ENCODE data around the gene PCDHGA1. TPM values are rescaled to one million over a fixed set of nuclear protein-coding genes. Genes with fewer than 3 reads are reported as not detected.
A peak's percentile ranks its signal among the peaks of the same experiment; 100 is the strongest.

PCDHGA1 gene
- total and polyA plus RNA-seq, 5 donors = 0.70 to 2.8 (median 1.8) TPM

GRCh38 chr5:141529002-141529401, 198.7 kb downstream of the PCDHGA1 start:
- Histone ChIP-seq H3K9me3 (ENCODE audit: control insufficient read depth, low read length) (no peaks in the 10 kb centered on the region), H3K27ac (ENCODE audit: low read length) (peak overlapping the region; percentile 68), H3K4me3 (ENCODE audit: low read length) (no peak overlapping the region), H3K4me1 (ENCODE audit: control insufficient read depth, insufficient read depth, low read length) (no peaks in the 10 kb centered on the region), H3K27me3 (ENCODE audit: control insufficient read depth, insufficient read depth) (no peaks in the 10 kb centered on the region)
- 59% methylated on average over 5 of the region's 5 CpGs for WGBS
- intact Hi-C loops (cut with DNase I) = loop anchor here in 3 of 4 donors (10.0 kb wide), 3 partner anchors 54 to 114 kb away; partner anchors contain the start of genes PCDHGA11 (in 2 of the 3), PCDHGA10 (in 1 of the 3), PCDHGB7 (in 1 of the 3) and PCDHGC3 (in 1 of the 3)
- ATAC-seq (peak; percentile 58 to 69), DNase-seq (peak in 2 of 3 donors; percentile 57 to 62)

GRCh38 chr5:141529873-141530272, 199.6 kb downstream of the PCDHGA1 start:
- Histone ChIP-seq H3K27ac (ENCODE audit: low read length) (no peak overlapping the region), H3K4me1 (ENCODE audit: control insufficient read depth, insufficient read depth, low read length) (no peaks in the 10 kb centered on the region), H3K9me3 (ENCODE audit: control insufficient read depth, low read length) (no peaks in the 10 kb centered on the region), H3K4me3 (ENCODE audit: low read length) (no peak overlapping the region), H3K27me3 (ENCODE audit: control insufficient read depth, insufficient read depth) (no peaks in the 10 kb centered on the region)
- intact Hi-C loops (cut with DNase I) = loop anchor here in 3 of 4 donors (10.0 kb wide), 3 partner anchors 55 to 115 kb away; partner anchors contain the start of genes PCDHGA11 (in 2 of the 3), PCDHGA10 (in 1 of the 3), PCDHGB7 (in 1 of the 3) and PCDHGC3 (in 1 of the 3)
- DNase-seq (no peak), ATAC-seq (no peak)
- 90% methylated on average over 7 of the region's 7 CpGs for WGBS

GRCh38 chr5:141532726-141533125, 202.4 kb downstream of the PCDHGA1 start:
- no peak for DNase-seq
- WGBS = 97% methylated on average over 1 of the region's 1 CpG
- intact Hi-C loops (cut with DNase I) = no loop called here
- ATAC-seq = no peak
- Histone ChIP-seq H3K9me3 (ENCODE audit: control insufficient read depth, low read length) (no peaks in the 10 kb centered on the region), H3K27me3 (ENCODE audit: control insufficient read depth, insufficient read depth) (no peaks in the 10 kb centered on the region), H3K4me3 (ENCODE audit: low read length) (no peak overlapping the region), H3K4me1 (ENCODE audit: control insufficient read depth, insufficient read depth, low read length) (no peaks in the 10 kb centered on the region), H3K27ac (ENCODE audit: low read length) (no peak overlapping the region)

GRCh38 chr5:141533897-141534296, 203.6 kb downstream of the PCDHGA1 start:
- Histone ChIP-seq H3K4me1 (ENCODE audit: control insufficient read depth, insufficient read depth, low read length) (no peaks in the 10 kb centered on the region), H3K4me3 (ENCODE audit: low read length) (no peak overlapping the region), H3K27ac (ENCODE audit: low read length) (no peak overlapping the region), H3K9me3 (ENCODE audit: control insufficient read depth, low read length) (no peaks in the 10 kb centered on the region), H3K27me3 (ENCODE audit: control insufficient read depth, insufficient read depth) (no peaks in the 10 kb centered on the region)
- DNase-seq (no peak), ATAC-seq (no peak)
- 100% methylated on average over 1 of the region's 1 CpG for WGBS
- intact Hi-C loops (cut with DNase I) = no loop called here

- H3K4me3 ChIP-seq (ENCODE audit: low read length) = no peak overlapping the region
- WGBS = 94% methylated on average over 4 of the region's 4 CpGs
These were observed 204.3 kb downstream of the PCDHGA1 start for GRCh38 chr5:141534492-141535213.

GRCh38 chr5:141543053-141543452, 212.7 kb downstream of the PCDHGA1 start:
- H3K4me3 ChIP-seq (ENCODE audit: low read length) = no peak overlapping the region
- no peaks in the 10 kb centered on the region for H3K27me3 ChIP-seq (ENCODE audit: control insufficient read depth, insufficient read depth)
- no peak for DNase-seq
- no peak for ATAC-seq
- WGBS = 89% methylated on average over 2 of the region's 2 CpGs
- peaks cover 2% of the 10 kb centered on the region for H3K9me3 ChIP-seq (ENCODE audit: control insufficient read depth, low read length)
- H3K4me1 ChIP-seq (ENCODE audit: control insufficient read depth, insufficient read depth, low read length) = no peaks in the 10 kb centered on the region
- intact Hi-C loops (cut with DNase I) = no loop called here
- H3K27ac ChIP-seq (ENCODE audit: low read length) = no peak overlapping the region

More at GRCh38 chr5:141534492-141535213, 204.3 kb downstream of the PCDHGA1 start:
- no peak overlapping the region for H3K27ac ChIP-seq (ENCODE audit: low read length)
- ATAC-seq (no peak), DNase-seq (no peak)
- H3K9me3 ChIP-seq (ENCODE audit: control insufficient read depth, low read length) = no peaks in the 10 kb centered on the region
- intact Hi-C loops (cut with DNase I) = no loop called here
- H3K27me3 ChIP-seq (ENCODE audit: control insufficient read depth, insufficient read depth) = no peaks in the 10 kb centered on the region
- H3K4me1 ChIP-seq (ENCODE audit: control insufficient read depth, insufficient read depth, low read length) = no peaks in the 10 kb centered on the region

- whole genome bisulfite sequencing = 100% methylated on average over 1 of the region's 1 CpG
- Histone ChIP-seq H3K4me1 (ENCODE audit: control insufficient read depth, insufficient read depth, low read length) (no peaks in the 10 kb centered on the region), H3K27ac (ENCODE audit: low read length) (no peak overlapping the region), H3K27me3 (ENCODE audit: control insufficient read depth, insufficient read depth) (no peaks in the 10 kb centered on the region), H3K4me3 (ENCODE audit: low read length) (no peak overlapping the region), H3K9me3 (ENCODE audit: control insufficient read depth, low read length) (peaks cover 2% of the 10 kb centered on the region)
- DNase-seq = no peak
- intact Hi-C loops (cut with DNase I) = no loop called here
- ATAC-seq = no peak
These were observed 217.2 kb downstream of the PCDHGA1 start for GRCh38 chr5:141547488-141547887.

- Histone ChIP-seq H3K4me1 (ENCODE audit: control insufficient read depth, insufficient read depth, low read length) (no peaks in the 10 kb centered on the region), H3K27me3 (ENCODE audit: control insufficient read depth, insufficient read depth) (no peaks in the 10 kb centered on the region), H3K9me3 (ENCODE audit: control insufficient read depth, low read length) (peaks cover 2% of the 10 kb centered on the region), H3K27ac (ENCODE audit: low read length) (no peak overlapping the region), H3K4me3 (ENCODE audit: low read length) (no peak overlapping the region)
- intact Hi-C loops (cut with DNase I) = no loop called here
- WGBS = 98% methylated on average over 5 of the region's 5 CpGs
- ATAC-seq (no peak), DNase-seq (no peak)
These were observed 217.6 kb downstream of the PCDHGA1 start for GRCh38 chr5:141547921-141548320.

- Histone ChIP-seq H3K4me3 (ENCODE audit: low read length) (peak overlapping the region; percentile 30), H3K27ac (ENCODE audit: low read length) (peak overlapping the region; percentile 86), H3K4me1 (ENCODE audit: control insufficient read depth, insufficient read depth, low read length) (peaks cover 4% of the 10 kb centered on the region), H3K27me3 (ENCODE audit: control insufficient read depth, insufficient read depth) (no peaks in the 10 kb centered on the region), H3K9me3 (ENCODE audit: control insufficient read depth, low read length) (no peaks in the 10 kb centered on the region)
- ATAC-seq (peak; percentile 88 to 91), DNase-seq (peak; percentile 85 to 92 (median 90))
- 22% methylated on average over 11 of the region's 11 CpGs for WGBS
- intact Hi-C loops (cut with DNase I) = loop anchor here (5.0 to 10.0 kb wide), 4 partner anchors 130 to 223 kb away; partner anchors contain the start of genes PCDHGA3 (in 2 of the 4), PCDHGA1 (in 1 of the 4), PCDHGA2 (in 1 of the 4) and PCDHGB7 (in 1 of the 4)
These were observed 227.4 kb downstream of the PCDHGA1 start for GRCh38 chr5:141557681-141558136.

- H3K27ac ChIP-seq (ENCODE audit: low read length) = peak overlapping the region; percentile 93
- peaks cover 4% of the 10 kb centered on the region for H3K4me1 ChIP-seq (ENCODE audit: control insufficient read depth, insufficient read depth, low read length)
- intact Hi-C loops (cut with DNase I) = loop anchor here (5.0 to 10.0 kb wide), 4 partner anchors 131 to 223 kb away; partner anchors contain the start of genes PCDHGA3 (in 2 of the 4), PCDHGA1 (in 1 of the 4), PCDHGA2 (in 1 of the 4) and PCDHGB7 (in 1 of the 4)
- no peak overlapping the region for H3K4me3 ChIP-seq (ENCODE audit: low read length)
- DNase-seq (no peak), ATAC-seq (peak in 1 of 2 donors; percentile 34)
- 43% methylated on average over 6 of the region's 6 CpGs for WGBS
- no peaks in the 10 kb centered on the region for H3K9me3 ChIP-seq (ENCODE audit: control insufficient read depth, low read length)
- H3K27me3 ChIP-seq (ENCODE audit: control insufficient read depth, insufficient read depth) = no peaks in the 10 kb centered on the region
These were observed 227.8 kb downstream of the PCDHGA1 start for GRCh38 chr5:141558150-141558549.

GRCh38 chr5:141559461-141559860, 229.1 kb downstream of the PCDHGA1 start:
- no peaks in the 10 kb centered on the region for H3K9me3 ChIP-seq (ENCODE audit: control insufficient read depth, low read length)
- peak overlapping the region; percentile 57 for H3K27ac ChIP-seq (ENCODE audit: low read length)
- H3K27me3 ChIP-seq (ENCODE audit: control insufficient read depth, insufficient read depth) = no peaks in the 10 kb centered on the region
- H3K4me1 ChIP-seq (ENCODE audit: control insufficient read depth, insufficient read depth, low read length) = peaks cover 4% of the 10 kb centered on the region
- intact Hi-C loops (cut with DNase I) = loop anchor here (5.0 to 10.0 kb wide), 4 partner anchors 132 to 225 kb away; partner anchors contain the start of genes PCDHGA3 (in 2 of the 4), PCDHGA1 (in 1 of the 4), PCDHGA2 (in 1 of the 4) and PCDHGB7 (in 1 of the 4)
- ATAC-seq = peak in 1 of 2 donors; percentile 36
- DNase-seq = no peak
- H3K4me3 ChIP-seq (ENCODE audit: low read length) = no peak overlapping the region

Data from right cardiac atrium (tissue), 5 donors.